Sigmoid colon (tissue), 3 donors: ENCODE measurements around the gene PIRT.

ENCODE experiments used
- POLR2A ChIP-seq, 2 donors: fragments of 450-650 bp; IDR thresholded peaks; one replicate each; pipeline ENCODE4 v1.6.1; 2016; ENCODE audit warnings: antibody characterized with exemption in 2 of 2, mild to moderate bottlenecking in 2 of 2, moderate library complexity in 2 of 2
- TF ChIP-seq, protein P1 (sequence below), 4 experiments: fragments of 450-650 bp in 3 of 4; fragments of 200-600 bp in 1 of 4; IDR thresholded peaks; one replicate each; pipeline ENCODE4 v1.5.1; 2016 to 2019; ENCODE audit warnings: antibody characterized with exemption in 4 of 4, mild to moderate bottlenecking in 3 of 4, moderate library complexity in 2 of 4

GRCh38 chr17:10799407-10799806, 38.5 kb downstream of the PIRT start:
- TF ChIP-seq, protein P1, sequence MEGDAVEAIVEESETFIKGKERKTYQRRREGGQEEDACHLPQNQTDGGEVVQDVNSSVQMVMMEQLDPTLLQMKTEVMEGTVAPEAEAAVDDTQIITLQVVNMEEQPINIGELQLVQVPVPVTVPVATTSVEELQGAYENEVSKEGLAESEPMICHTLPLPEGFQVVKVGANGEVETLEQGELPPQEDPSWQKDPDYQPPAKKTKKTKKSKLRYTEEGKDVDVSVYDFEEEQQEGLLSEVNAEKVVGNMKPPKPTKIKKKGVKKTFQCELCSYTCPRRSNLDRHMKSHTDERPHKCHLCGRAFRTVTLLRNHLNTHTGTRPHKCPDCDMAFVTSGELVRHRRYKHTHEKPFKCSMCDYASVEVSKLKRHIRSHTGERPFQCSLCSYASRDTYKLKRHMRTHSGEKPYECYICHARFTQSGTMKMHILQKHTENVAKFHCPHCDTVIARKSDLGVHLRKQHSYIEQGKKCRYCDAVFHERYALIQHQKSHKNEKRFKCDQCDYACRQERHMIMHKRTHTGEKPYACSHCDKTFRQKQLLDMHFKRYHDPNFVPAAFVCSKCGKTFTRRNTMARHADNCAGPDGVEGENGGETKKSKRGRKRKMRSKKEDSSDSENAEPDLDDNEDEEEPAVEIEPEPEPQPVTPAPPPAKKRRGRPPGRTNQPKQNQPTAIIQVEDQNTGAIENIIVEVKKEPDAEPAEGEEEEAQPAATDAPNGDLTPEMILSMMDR (IDR thresholded peaks at IDR 0.05): no peak
- TF ChIP-seq POLR2A (IDR thresholded peaks at IDR 0.05): no peak
